GM06990 (cell line): Measurements from ENCODE around the gene CLK2.

ENCODE experiments used
- DNase-seq: peaks from one replicate; pipeline ENCODE4 v3.0.0-alpha.2; 2011; ENCODE audit not compliant: insufficient read length; ENCODE audit errors: extremely low read depth
- H3K27me3 ChIP-seq: replicated peaks from 2 replicates; pipeline ENCODE4 v1.6.0; 2011; ENCODE audit warnings: low read length; ENCODE audit not compliant: control insufficient read depth, insufficient read depth
- H3K36me3 ChIP-seq: 2 replicates; pipeline ENCODE4 v1.5.1; 2011; ENCODE audit warnings: low read length; ENCODE audit not compliant: control insufficient read depth, insufficient read depth
- H3K4me3 ChIP-seq: replicated peaks from 2 replicates; pipeline ENCODE4 v1.5.1; 2011; ENCODE audit warnings: low read depth, mild to moderate bottlenecking, control low read depth, low read length
- TF ChIP-seq, protein P1 (sequence below): IDR thresholded peaks from 2 replicates; pipeline ENCODE4 v1.5.1; 2011; ENCODE audit warnings: low read length, control low read depth, mild to moderate bottlenecking, inconsistent platforms; ENCODE audit not compliant: insufficient read depth, poor library complexity, severe bottlenecking

CLK2 gene

DNA sequence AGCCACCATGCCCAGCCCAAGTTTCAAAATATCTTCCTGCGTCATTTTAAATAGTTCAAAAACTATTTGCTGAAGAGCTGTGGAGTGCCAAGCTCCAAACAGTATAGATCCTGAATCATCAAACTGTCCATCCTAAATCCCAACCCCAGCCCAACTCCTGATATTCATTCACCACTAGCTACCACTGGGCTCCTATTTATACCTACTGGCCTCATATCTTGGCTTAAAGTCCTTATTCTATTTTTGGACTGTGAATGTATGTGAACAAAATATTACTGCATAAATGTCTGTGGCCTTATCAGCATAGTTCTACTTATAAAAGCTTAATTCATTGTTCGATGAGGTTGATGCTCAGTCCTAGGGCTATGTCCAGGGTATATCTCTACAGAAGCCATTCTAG, 5.9 kb downstream of the CLK2 start:
- peaks cover 37% of the 10 kb centered on the region for H3K36me3 ChIP-seq
- DNase-seq: no peak

DNA sequence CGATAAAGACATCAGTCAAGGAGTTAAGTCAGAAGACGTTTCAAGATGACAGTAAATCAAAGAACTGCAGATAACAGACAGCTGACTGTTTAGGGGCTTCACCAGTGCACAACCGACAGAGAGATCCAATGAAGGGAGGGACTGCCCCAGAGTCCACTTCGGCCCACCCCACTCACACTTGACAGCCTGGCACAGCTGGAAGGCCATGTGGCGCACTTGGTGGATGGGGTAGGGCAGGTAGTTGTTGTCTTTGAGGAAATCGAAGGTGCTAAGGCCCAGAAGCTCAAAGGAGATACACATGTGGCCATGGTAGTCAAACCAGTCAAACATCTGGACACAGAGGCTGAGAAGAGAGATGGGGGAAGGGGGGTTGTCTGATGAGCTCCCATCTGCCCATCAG, 6.8 kb downstream of the CLK2 start:
- no peak for DNase-seq
- TF ChIP-seq, protein P1, sequence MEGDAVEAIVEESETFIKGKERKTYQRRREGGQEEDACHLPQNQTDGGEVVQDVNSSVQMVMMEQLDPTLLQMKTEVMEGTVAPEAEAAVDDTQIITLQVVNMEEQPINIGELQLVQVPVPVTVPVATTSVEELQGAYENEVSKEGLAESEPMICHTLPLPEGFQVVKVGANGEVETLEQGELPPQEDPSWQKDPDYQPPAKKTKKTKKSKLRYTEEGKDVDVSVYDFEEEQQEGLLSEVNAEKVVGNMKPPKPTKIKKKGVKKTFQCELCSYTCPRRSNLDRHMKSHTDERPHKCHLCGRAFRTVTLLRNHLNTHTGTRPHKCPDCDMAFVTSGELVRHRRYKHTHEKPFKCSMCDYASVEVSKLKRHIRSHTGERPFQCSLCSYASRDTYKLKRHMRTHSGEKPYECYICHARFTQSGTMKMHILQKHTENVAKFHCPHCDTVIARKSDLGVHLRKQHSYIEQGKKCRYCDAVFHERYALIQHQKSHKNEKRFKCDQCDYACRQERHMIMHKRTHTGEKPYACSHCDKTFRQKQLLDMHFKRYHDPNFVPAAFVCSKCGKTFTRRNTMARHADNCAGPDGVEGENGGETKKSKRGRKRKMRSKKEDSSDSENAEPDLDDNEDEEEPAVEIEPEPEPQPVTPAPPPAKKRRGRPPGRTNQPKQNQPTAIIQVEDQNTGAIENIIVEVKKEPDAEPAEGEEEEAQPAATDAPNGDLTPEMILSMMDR: no peak
- Histone ChIP-seq H3K36me3 (peaks cover 37% of the 10 kb centered on the region), H3K27me3 (no peaks in the 10 kb centered on the region), H3K4me3 (no peak overlapping the region)

More for the DNA sequence above, 5.9 kb downstream of the CLK2 start:
- TF ChIP-seq, protein P1: no peak
- Histone ChIP-seq H3K4me3 (no peak overlapping the region), H3K27me3 (no peaks in the 10 kb centered on the region)

DNA sequence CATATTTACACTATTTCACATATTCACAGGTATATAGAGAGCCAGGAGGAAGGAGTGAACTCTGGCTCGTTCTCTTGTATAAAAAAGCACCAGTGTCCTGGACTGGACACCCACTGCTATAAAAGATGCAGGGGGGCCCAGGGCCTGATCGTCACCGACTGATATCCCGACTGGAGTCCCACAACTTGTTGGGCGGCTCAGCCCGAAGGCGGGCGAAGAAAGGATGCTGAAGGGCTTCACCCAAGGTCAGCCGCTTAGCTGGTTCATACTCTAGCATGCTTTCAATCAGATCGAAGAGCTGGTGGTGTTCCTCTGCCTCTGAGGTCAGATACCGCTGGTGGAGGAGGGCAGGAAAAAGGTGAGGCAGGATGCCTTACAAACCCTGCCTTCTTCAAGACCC, 10.2 kb downstream of the CLK2 start:
- Histone ChIP-seq H3K27me3 (no peaks in the 10 kb centered on the region), H3K36me3 (peaks cover 23% of the 10 kb centered on the region), H3K4me3 (no peak overlapping the region)
- TF ChIP-seq, protein P1: no peak
- no peak for DNase-seq

DNA sequence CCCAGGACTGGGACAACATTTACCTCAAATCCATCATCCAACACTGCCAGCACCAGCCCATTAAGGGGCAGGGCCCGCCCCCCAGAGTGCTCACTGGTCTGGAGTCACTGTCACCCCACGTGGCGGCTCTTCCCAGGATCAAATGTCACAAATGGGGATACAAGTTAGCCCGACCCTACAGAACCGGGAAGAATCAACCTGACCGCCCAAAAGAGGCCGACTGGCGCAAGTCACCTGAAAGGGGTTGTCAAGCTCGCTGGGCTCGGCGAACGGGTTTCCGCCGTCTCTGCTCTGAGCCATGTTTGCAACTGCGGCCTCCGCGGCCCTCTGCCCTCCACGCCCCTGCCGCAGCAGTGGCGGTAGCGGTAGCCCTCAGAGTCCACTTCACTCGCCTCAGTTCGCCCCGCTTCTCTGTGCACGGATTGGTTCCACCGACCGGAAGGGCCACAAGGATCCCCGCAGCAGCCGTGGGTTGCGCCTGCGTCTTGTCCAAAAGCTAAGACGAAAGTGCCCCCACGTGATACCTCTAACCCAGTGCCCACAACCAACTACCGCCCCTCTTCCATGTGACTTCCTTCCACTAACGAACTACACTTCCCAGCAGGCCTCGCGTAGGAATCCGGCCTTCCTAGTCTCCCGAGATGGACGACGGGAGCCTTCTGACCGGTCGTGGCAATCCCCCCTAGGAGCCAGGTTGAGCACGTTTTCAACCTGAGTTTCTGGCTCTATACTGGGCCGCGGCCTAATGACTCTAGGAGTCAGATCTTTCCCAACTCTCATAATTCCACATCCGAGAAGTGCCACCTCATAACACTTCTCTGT, 11.2 kb downstream of the CLK2 start, which contains the start of gene SCAMP3:
Gene SCAMP3, minus strand, starts transcription at position 509 of the 822 bp plus-strand sequence. Its CDS starts 209 bp downstream, at position 300.
- H3K36me3 ChIP-seq: peaks cover 22% of the 10 kb centered on the region
- peak; percentile 89 for DNase-seq
- TF ChIP-seq, protein P1: no peak
- peak within 1 kb of the TSS; percentile 85 for H3K4me3 ChIP-seq
- H3K27me3 ChIP-seq: no peaks in the 10 kb centered on the region

DNA sequence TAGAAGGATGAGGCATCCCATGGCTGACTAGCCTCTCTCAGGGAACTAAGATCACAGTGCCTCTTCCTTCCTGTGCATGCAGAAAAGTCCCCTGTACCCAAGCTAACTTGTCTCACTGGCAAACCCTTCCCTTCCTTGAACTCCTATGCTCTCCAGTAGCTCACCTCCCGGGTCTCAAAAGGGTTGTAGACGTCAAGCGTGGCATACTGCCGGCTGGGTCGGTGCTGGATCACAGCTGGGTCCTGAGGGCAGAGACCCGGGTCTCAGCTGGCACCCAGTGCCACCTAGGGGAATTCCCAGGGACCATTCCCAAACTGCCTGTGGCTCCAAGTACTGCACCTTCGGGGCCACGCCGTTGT, 11.8 kb downstream of the CLK2 start:
- H3K4me3 ChIP-seq: peak overlapping the region; percentile 85
- no peak for DNase-seq
- TF ChIP-seq, protein P1: no peak
- peaks cover 20% of the 10 kb centered on the region for H3K36me3 ChIP-seq
- H3K27me3 ChIP-seq: no peaks in the 10 kb centered on the region
